Loucy (cell line): Measurements from ENCODE around the gene MAP3K5.

Source experiments
- H2AFZ ChIP-seq: fragments of 200-600 bp; sonication (generic); 2 replicates; pipeline ENCODE4 v1.6.0; 2016; ENCODE audit warnings: antibody characterized with exemption, mild to moderate bottlenecking, low read length, moderate library complexity
- H3F3A ChIP-seq: fragments of 200-600 bp; 2 replicates; pipeline ENCODE4 v1.6.0; 2016; ENCODE audit warnings: antibody characterized with exemption, low read depth, mild to moderate bottlenecking
- H3K27me3 ChIP-seq: fragments of 200-600 bp; sonication (generic); 2 replicates; pipeline ENCODE4 v1.6.1; 2014; ENCODE audit warnings: low read length, mild to moderate bottlenecking; ENCODE audit not compliant: insufficient read depth, poor library complexity, severe bottlenecking
- H3K36me3 ChIP-seq: fragments of 200-600 bp; sonication (generic); 2 replicates; pipeline ENCODE4 v1.6.1; 2016; ENCODE audit warnings: low read length; ENCODE audit not compliant: insufficient read depth
- H3K4me1 ChIP-seq: fragments of 200-600 bp; sonication (generic); 2 replicates; pipeline ENCODE4 v1.5.1; 2014; ENCODE audit warnings: low read length, mild to moderate bottlenecking; ENCODE audit not compliant: insufficient read depth, poor library complexity, severe bottlenecking
- H3K4me2 ChIP-seq: fragments of 200-600 bp; sonication (generic); 2 replicates; pipeline ENCODE4 v1.6.0; 2014; ENCODE audit warnings: antibody characterized with exemption, low read length, low read depth, mild to moderate bottlenecking; ENCODE audit not compliant: poor library complexity, severe bottlenecking
- H3K4me3 ChIP-seq: fragments of 200-600 bp; sonication (generic); 2 replicates; pipeline ENCODE4 v1.5.1; 2014; ENCODE audit warnings: low read length, mild to moderate bottlenecking, mixed read lengths; ENCODE audit not compliant: poor library complexity, severe bottlenecking
- H3K79me2 ChIP-seq: fragments of 200-600 bp; sonication (generic); 2 replicates; pipeline ENCODE4 v1.6.1; 2014; ENCODE audit warnings: low read length; ENCODE audit not compliant: insufficient read depth
- H3K9ac ChIP-seq: fragments of 200-600 bp; sonication (generic); 2 replicates; pipeline ENCODE4 v1.6.0; 2014; ENCODE audit warnings: mild to moderate bottlenecking, low read depth, low read length, moderate library complexity; ENCODE audit not compliant: poor library complexity, severe bottlenecking
- H3K9me2 ChIP-seq: fragments of 200-600 bp; sonication (generic); replicated peaks from 2 replicates; pipeline ENCODE4 v1.6.1; 2016; ENCODE audit warnings: low read depth, low read length, mixed read lengths
- H3K9me3 ChIP-seq: fragments of 200-600 bp; sonication (generic); 2 replicates; pipeline ENCODE4 v1.6.1; 2014; ENCODE audit warnings: mild to moderate bottlenecking, antibody characterized with exemption, low read length, low read depth; ENCODE audit not compliant: insufficient read depth
- H4K20me1 ChIP-seq: fragments of 200-600 bp; sonication (generic); 2 replicates; pipeline ENCODE4 v1.6.0; 2014; ENCODE audit warnings: antibody characterized with exemption, low read length, mild to moderate bottlenecking; ENCODE audit not compliant: insufficient read depth, poor library complexity, severe bottlenecking
- EZH2phosphoT487 ChIP-seq: fragments of 200-600 bp; IDR thresholded peaks from 2 replicates; pipeline ENCODE4 v1.6.1; 2018; ENCODE audit warnings: antibody characterized with exemption, mild to moderate bottlenecking, moderate library complexity, borderline replicate concordance
- TF ChIP-seq, protein P1 (sequence below): fragments of 200-600 bp; sonication (generic); conservative IDR thresholded peaks from 2 replicates; pipeline ENCODE4 v1.5.1; 2014; ENCODE audit warnings: mild to moderate bottlenecking, antibody characterized with exemption, low read length

MAP3K5 gene

GRCh38 chr6:136740050-136740974, 52.0 kb downstream of the MAP3K5 start:
- H3K9ac ChIP-seq, result no peak overlapping the region
- TF ChIP-seq EZH2phosphoT487, result no peak
- TF ChIP-seq, protein P1, sequence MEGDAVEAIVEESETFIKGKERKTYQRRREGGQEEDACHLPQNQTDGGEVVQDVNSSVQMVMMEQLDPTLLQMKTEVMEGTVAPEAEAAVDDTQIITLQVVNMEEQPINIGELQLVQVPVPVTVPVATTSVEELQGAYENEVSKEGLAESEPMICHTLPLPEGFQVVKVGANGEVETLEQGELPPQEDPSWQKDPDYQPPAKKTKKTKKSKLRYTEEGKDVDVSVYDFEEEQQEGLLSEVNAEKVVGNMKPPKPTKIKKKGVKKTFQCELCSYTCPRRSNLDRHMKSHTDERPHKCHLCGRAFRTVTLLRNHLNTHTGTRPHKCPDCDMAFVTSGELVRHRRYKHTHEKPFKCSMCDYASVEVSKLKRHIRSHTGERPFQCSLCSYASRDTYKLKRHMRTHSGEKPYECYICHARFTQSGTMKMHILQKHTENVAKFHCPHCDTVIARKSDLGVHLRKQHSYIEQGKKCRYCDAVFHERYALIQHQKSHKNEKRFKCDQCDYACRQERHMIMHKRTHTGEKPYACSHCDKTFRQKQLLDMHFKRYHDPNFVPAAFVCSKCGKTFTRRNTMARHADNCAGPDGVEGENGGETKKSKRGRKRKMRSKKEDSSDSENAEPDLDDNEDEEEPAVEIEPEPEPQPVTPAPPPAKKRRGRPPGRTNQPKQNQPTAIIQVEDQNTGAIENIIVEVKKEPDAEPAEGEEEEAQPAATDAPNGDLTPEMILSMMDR, result no peak
- H3K4me2 ChIP-seq, result no peak overlapping the region

DNA sequence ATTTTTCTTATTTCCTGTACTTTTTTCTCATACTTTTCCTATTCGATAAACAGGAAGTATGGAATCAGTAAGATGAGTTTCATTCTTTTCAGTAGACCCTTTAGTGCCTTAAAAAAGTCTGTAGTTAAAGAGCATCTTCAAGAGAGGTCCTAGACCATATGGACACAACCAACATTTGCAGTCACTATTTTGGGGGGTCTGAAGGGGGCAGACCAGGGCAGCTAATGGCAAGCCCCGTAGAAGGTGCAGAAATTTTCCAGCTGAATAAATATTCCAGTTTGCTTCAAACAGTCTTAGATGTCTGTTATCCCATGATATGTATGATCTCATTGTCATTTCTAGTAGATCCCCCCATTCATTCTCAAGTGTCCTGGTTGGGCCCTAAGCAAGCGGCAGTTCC, 52.8 kb downstream of the MAP3K5 start:
- H3F3A ChIP-seq, result no peaks in the 10 kb centered on the region
- H3K4me3 ChIP-seq, result no peak overlapping the region
- no peaks in the 10 kb centered on the region for H3K27me3 ChIP-seq
- H3K36me3 ChIP-seq, result no peaks in the 10 kb centered on the region
- H3K9me2 ChIP-seq, result no peaks in the 10 kb centered on the region
- no peak overlapping the region for H3K4me2 ChIP-seq
- no peaks in the 10 kb centered on the region for H3K9me3 ChIP-seq
- no peaks in the 10 kb centered on the region for H3K4me1 ChIP-seq
- no peaks in the 10 kb centered on the region for H4K20me1 ChIP-seq
- no peak overlapping the region for H2AFZ ChIP-seq
- H3K9ac ChIP-seq, result no peak overlapping the region
- no peak for TF ChIP-seq EZH2phosphoT487
- TF ChIP-seq, protein P1, result peak; percentile 43
- no peaks in the 10 kb centered on the region for H3K79me2 ChIP-seq

More at GRCh38 chr6:136740050-136740974, 52.0 kb downstream of the MAP3K5 start:
- Histone ChIP-seq H3F3A (no peaks in the 10 kb centered on the region), H3K36me3 (no peaks in the 10 kb centered on the region), H4K20me1 (no peaks in the 10 kb centered on the region), H2AFZ (no peak overlapping the region), H3K79me2 (no peaks in the 10 kb centered on the region), H3K9me3 (no peaks in the 10 kb centered on the region), H3K4me1 (no peaks in the 10 kb centered on the region), H3K27me3 (no peaks in the 10 kb centered on the region), H3K9me2 (no peaks in the 10 kb centered on the region), H3K4me3 (no peak overlapping the region)

GRCh38 chr6:136739071-136739470, 53.2 kb downstream of the MAP3K5 start:
- no peaks in the 10 kb centered on the region for H3F3A ChIP-seq
- no peak overlapping the region for H3K9ac ChIP-seq
- H3K9me2 ChIP-seq, result no peaks in the 10 kb centered on the region
- no peak overlapping the region for H3K4me2 ChIP-seq
- no peaks in the 10 kb centered on the region for H3K27me3 ChIP-seq
- TF ChIP-seq, protein P1, result no peak
- TF ChIP-seq EZH2phosphoT487, result no peak
- H3K36me3 ChIP-seq, result no peaks in the 10 kb centered on the region
- no peak overlapping the region for H3K4me3 ChIP-seq
- H4K20me1 ChIP-seq, result no peaks in the 10 kb centered on the region
- H3K79me2 ChIP-seq, result no peaks in the 10 kb centered on the region
- H3K4me1 ChIP-seq, result no peaks in the 10 kb centered on the region
- no peaks in the 10 kb centered on the region for H3K9me3 ChIP-seq
- no peak overlapping the region for H2AFZ ChIP-seq
